GM19463 (cell line): ENCODE data around the gene MAPKAPK5.
"Not testable (repeated sequence)": the region's sequence is repeated elsewhere in the genome, so short reads cannot be mapped to it uniquely, and the experiment has no call there.

Source experiments
- ATAC-seq: cut with Tn5 transposase; IDR thresholded peaks from one replicate; pipeline ENCODE4 v1.9.1; 2021; ENCODE audit warnings: mild to moderate bottlenecking, moderate library complexity; ENCODE audit not compliant: unreplicated experiment

MAPKAPK5 gene, protein sequence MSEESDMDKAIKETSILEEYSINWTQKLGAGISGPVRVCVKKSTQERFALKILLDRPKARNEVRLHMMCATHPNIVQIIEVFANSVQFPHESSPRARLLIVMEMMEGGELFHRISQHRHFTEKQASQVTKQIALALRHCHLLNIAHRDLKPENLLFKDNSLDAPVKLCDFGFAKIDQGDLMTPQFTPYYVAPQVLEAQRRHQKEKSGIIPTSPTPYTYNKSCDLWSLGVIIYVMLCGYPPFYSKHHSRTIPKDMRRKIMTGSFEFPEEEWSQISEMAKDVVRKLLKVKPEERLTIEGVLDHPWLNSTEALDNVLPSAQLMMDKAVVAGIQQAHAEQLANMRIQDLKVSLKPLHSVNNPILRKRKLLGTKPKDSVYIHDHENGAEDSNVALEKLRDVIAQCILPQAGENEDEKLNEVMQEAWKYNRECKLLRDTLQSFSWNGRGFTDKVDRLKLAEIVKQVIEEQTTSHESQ

DNA sequence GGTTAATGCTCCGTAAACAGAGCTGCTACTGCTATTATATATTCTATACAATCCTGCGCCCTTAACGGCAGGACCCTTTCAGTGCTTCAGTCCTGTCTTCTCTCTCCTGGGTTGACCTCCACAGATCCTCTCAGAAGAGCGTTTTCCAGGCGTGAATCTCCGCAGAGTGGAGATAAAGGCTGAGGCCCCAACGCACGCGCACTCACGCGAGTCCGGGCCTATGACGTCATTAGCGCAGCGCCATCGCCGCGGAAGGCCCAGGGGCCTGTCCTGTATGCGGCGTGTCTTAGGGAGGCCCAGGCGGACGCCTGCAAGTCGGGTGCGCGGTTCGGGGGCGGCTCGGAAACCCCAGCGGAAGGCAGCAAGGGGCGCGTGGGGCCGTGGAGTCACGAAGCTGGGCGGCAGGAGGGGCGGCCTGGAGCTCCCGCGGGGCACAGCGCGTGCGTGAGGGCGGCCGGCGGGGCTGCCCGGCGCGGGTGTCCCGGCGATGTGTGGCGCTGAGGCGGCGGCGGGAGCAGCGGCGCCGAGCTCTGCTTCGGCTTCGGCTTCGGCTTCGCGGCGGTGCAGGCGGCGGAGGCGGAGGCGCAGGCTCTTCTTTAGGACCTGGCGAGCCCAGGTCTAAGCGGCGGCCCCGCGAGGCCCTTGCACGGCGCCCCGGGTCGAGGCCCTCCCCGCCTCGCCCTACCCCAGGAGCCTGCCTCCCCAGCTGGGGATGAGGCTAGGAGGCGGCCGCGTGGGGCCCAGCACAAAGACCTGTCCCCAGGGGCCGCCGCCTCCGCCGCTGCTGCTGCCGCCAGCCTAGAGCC is at the start of gene MAPKAPK5:
MAPKAPK5 (plus strand) TSS at position 479 of the 806 bp plus-strand sequence. CDS start 506 bp downstream, outside the sequence.
- peak; percentile 75 for ATAC-seq

DNA sequence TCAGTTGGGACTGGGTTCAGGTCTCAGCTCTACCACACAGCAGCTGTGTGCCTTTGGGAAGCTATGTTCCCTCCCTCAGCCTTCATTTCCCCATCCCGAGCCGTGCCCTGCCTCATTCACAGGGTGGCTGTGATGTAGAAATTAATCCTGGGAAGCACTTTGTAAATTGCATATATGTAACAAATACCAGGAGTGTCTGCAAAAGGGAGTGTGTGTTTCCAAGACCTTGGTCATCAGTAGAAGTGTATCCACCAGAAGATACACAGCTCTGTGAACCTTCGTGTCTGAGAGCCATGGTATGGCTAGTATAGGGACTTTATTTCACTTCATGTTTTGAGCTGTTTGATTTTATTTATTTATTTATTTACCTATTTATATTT is 49.2 kb upstream of the MAPKAPK5 start:
- ATAC-seq: no peak

DNA sequence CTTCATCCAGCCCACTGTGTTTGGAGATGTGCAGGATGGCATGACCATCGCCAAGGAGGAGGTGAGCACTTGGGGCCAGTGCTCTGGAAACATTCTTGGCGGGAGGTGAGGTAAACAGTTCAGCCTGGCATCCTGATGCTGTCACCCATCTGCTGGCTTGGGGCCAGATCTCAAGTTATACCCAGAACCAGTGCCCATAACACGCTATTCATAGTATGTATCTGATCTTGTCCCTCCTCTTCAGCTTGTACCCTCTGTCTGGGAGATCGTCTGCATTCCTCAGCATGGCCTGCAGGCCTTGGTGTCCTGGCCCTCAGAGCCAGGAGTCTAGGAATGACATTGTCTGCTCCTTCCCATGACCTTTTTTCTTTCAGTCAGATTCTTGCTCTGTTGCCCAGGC is 43.8 kb upstream of the MAPKAPK5 start:
- ATAC-seq: no peak

DNA sequence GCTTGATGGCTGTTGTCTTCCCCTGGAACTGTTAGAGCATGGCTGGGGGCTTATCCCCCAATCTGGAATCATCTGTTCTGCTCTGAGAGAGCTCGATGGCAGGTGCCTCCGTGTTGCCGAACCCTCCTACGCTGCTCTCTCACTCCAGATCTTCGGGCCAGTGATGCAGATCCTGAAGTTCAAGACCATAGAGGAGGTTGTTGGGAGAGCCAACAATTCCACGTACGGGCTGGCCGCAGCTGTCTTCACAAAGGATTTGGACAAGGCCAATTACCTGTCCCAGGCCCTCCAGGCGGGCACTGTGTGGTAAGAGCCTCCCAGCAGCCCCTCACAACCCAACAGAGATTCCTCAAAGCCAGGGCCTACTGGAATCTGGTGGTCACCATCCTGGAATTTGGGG is 42.3 kb upstream of the MAPKAPK5 start:
- no peak for ATAC-seq

DNA sequence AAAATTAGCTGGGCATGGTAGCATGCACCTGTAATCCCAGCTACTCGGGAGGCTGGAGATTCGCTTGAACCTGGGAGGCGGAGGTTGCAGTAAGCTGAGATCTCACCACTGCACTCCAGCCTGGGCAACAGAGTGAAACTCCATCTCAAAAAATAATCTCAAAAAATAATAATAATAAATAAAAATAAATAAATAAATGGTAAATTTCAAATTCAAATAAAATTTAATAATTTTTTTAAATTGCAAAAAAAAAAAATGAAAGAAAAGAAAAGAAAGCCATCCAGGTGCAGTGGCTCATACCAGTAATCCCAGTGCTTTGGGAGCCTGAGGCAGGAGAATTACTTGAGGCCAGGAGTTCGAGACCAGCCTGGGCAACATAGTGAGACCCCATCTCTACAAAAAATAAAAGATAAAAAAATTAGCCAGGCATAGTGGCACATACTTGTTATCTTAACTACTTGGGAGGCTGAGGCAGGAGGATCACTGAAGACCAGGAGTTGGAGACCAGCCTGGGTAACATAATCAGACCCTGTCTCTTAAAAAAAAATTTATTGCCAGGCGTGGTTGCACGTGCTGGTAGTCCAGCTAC is 38.9 kb upstream of the MAPKAPK5 start:
- ATAC-seq: no peak

DNA sequence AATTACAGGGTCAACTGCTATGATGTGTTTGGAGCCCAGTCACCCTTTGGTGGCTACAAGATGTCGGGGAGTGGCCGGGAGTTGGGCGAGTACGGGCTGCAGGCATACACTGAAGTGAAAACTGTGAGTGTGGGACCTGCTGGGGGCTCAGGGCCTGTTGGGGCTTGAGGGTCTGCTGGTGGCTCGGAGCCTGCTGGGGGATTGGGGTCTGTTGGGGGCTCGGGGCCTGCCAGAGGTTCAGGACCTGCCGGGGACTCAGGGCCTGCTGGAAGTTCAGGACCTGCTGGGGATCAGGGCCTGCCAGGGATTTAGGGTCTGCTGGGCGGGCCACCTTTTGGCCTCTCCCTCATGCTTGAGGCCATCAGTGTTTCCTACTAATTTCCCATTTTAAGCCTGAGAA is 38.2 kb upstream of the MAPKAPK5 start:
- ATAC-seq: no peak

DNA sequence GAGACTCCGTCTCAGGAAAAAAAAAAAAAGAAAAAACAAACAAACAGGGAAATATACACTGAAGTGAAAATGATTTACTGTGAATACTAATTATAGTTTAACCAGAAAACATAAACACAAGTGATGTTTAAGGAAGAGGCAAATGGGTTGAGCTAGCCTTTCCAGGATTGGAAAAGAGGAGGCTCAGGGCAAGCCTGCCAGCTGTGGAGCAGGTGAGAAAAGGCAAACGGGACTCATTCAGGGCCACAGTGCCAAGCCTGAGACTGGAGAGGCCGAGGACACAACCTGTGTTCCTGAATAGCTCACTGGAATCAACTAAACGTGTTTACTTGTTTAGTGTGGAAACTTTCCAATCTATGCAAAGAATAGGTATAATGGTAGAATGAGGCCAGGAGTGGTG is 35.7 kb upstream of the MAPKAPK5 start:
- no peak for ATAC-seq

DNA sequence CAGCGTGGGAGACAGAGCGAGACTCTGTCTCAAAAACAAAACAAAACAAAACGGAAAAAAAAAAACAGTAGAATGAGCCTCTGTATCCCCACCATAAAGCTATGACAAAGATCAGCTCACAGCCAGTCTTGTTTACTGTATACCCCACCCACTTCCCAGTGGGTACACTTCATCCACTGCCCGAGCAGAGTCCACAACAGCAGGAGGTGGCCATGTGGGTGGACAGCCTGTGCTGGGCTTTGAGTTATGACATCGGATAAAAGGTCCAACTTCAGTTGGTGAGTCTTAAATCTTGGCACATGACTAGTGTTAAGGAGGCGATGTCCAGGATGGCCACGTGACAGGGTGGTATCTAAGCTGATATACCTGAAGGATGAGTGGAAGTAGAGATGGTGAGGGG is 34.8 kb upstream of the MAPKAPK5 start:
- no peak for ATAC-seq

DNA sequence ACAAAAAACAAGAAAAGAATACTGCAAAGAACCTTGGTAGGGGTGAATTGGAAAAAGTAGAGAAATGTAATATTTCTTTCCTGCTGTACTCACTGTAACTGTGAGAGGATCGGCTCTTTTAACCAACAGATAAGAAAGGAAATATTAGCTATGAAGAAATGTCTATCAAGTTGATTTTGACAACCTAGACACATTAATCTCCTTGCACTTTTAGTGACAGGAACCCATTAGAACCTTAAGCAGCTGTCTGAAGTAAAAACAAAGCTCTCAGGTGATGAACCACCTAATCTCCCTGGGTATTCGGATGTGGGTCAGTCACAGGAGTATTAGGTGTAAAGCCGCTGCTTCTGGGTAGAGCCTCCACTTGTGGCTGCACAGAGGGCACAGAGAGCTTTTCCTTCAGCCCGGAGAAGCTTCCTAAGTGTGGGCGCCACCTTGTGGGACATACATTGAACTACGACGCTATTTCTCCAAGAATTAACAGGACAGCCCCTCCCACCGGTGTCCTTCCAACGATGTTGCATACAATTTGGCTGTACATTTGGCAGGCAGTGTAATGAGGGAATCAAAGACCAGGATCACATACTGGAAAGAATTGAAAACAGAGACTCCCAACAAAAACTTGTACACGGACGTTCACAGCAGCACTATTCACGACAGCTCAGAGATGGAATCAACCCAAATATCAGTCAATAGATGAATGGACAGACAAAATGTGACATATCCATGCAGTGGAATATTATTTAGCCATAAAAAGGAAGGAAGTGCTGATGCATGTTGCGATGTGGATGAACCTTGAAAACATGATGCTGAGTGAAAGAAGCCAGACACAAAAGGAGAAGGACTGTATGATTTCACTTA is 28.9 kb upstream of the MAPKAPK5 start:
- peak; percentile 47 for ATAC-seq

DNA sequence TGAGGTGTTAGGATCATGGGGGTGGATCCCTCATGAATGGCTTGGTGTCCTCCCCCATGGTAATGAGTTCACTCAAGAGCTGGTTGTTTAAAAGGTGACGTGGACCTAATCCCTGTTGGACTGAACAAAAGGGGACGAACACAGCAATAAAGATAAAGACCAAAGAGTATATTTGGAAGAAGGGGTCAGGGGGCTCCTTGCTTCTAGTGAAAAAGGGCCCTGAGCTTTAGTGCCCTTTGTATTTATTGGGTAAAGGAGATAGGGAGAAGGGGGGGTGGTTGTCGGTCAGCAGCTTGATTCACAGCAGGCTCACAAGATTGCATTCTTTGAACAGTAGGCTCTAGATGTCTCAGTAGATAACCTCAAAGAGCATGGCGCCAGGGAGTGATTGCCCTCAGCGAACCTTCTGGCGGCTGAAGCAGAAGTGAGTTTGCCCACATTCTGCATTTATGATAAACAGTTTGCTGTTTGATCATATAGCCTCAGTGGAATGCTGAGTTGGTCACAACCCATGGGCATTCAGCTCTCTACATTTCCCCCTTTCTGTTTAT is 25.9 kb upstream of the MAPKAPK5 start:
- ATAC-seq: no peak

DNA sequence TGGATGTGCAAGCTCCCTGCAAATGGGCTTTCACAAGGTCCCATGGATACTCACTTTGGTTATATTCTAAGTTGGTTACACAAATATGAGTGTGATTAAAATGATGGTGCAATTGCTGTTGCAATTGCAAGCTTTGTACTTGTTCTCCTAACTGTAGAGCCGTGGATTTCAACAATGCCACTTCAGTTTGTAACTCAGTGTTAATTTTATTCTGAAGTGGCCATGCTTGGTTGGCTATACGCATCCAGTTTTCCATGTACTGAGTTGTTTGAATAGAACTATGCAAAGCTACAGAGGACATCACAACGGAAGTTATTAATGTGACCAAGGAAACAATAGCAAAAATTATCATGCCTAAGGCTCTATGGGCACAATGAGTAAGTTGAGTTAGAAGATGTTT is 25.1 kb upstream of the MAPKAPK5 start:
- ATAC-seq: not testable (repeated sequence)

DNA sequence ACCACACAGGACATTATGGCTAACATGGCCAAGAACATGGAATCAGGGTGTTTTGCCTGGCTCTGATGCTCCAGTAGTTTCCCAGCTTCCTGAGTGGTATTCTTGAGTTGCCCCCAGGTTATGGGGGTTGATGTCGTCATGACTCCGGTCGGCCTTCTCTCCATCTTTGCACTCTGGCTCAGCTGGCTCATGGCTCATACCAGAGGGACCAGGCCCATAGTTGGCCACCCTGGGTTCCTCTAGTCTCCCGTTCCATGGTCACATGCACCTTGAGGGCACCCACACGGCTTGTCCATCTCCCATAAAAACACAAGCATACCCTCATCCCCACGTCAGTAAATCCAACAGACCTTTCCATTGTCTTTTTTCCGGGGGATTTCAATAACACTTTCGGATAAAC is 23.7 kb upstream of the MAPKAPK5 start:
- ATAC-seq: no peak

DNA sequence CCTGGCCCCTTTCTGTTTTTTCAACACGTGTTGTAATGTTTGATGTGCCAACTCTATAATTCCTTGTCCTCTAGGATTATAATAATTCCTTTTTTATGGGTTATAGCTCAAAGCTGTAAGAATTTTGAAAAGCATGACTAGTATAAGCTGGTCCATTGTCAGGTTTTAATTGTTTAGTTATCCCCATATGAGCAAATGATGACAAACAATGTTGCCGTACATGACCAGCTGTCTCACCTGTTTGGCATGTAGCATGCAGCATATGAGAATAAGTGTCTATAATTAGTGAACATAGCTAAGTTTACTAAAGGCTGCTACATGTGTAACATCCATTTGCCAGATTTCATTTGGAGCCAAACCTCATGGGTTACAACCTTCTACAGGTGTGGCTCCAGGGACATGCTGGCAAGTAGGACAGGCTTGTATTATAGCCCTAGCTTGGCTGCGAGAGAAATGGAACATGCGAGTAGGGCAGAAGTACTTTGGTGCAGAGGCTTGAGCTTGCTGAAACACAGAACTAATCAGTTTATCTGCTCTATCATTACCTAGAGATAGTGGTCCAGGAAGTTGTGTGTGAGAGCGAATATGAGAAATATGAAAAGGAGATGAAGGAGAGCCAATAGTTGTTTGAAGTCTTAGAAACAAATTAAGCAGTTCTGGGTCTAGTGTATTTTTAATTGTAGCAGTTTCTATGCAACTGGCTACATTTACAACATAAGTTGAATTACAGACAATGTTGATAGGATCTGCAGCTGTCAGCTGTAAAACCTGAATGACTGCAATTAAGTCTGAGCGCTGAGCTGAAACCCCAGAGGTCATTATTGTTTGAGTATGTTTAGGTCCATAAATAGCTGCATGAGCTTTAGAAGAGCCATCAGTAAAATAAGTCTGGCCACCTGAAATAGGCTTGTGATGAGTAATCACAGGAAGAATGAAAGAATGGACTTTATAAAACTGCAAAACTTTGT is 22.6 kb upstream of the MAPKAPK5 start:
- ATAC-seq: no peak

DNA sequence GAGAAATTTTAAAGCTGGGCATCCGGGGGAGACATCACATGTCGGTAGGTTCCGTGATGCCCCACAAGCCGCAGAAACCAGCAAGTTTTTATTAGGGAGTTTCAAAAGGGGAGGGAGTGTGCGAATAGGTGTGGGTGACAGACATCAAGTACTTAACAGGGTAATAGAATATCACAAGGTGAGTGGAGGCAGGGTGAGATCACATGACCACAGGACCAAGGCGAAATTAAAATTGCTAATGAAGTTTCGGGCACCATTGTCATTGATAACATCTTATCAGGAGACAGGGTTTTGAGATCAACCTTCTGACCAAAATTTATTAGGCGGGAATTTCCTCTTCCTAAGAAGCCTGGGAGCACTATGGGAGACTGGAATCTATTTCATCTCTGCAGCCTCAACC is 21.2 kb upstream of the MAPKAPK5 start:
- ATAC-seq: not testable (repeated sequence)

DNA sequence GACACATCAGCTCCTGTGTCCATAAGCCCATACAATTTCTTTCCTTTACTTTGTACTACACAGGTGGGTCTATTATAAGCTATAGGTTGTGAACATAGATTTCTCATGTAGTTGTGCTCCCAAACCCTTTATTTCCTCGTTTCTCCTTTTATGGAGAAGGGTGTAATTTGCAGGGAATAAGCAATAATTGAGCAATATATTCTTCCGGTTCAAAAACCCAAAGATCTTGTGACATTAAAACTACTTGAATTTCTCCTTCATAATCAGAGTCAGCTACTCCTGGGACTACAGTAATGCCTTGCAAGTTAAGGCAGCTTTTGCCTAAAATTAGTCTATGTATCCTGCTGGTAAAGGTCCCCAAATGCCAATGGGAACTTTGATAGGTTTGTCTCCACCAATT is 19.1 kb upstream of the MAPKAPK5 start:
- ATAC-seq: no peak

DNA sequence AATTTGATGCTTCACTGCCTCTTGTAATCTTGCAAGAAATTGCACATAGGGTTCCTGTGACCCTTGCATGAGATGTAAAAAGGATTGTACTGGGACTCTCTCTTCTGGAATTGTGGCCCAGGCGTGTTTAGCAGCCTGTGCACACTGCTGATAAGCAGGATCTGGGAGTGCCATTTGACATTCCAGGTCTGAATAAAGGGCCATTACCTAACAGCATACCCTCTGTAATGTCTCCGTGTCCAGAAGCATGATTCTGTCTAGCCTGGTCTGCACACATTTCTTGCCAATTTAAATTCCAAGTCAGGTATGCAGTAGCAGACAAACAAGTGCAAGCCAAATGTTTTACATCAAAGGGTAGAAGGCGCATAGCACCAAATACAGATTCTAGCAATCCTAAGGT is 18.1 kb upstream of the MAPKAPK5 start:
- no peak for ATAC-seq

DNA sequence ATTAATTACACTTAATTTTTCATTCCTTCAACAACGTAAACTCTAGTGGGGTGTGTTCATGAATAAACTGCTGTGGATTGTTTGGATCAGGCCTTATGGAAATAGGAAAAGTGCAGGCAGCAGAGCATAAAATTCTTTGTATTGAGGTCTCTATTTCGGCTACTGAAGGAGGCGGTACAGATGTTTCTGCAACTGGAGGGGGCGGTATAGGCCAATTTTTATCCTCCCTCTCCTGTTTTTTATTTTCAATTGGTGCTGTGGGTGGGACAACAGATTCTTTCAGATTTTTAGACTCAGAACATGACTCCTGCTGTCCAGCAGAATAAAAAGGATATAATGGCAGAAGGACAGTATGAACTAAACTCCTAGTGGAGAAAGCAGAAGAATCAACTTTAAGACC is 17.7 kb upstream of the MAPKAPK5 start:
- not testable (repeated sequence) for ATAC-seq

DNA sequence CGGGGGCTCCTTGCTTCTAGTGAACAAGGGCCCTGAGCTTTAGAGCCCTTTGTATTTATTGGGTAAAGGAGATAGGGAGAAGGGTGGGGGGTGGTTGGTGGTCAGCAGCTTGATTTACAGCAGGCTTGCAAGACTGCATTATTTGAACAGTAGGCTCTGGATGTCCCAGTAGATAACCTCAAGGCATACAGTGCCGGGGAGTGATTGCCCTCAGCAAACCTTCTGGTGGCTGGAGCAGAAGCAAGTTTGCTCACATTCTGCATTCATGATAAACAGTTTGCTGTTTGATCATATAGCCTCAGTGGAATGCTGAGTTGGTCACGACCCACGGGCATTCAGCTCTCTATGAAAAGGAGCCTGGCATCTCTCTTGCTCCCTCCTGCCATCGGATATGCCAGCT is 16.5 kb upstream of the MAPKAPK5 start:
- no peak for ATAC-seq

DNA sequence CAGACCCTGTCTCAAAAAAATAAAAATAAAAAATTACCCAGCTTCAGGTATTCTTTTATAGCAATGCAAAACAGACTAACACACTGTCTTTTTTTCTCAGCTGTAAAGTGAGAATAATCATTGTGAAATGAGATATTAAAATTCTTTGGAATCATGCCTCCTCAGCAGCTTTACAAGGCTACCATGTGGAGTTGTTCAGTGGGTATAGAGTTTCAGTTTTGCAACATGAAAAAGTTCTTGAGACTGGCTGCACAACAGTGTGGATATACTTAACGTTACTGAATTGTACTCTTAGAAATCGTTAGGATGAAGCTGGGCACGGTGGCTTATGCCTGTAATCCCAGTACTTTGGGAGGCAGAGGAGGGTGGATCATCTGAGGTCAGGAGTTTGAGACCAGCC is 15.7 kb upstream of the MAPKAPK5 start:
- no peak for ATAC-seq
